Measurements from ENCODE around the gene AOPEP. TPM values are rescaled to one million over a fixed set of nuclear protein-coding genes. Genes with fewer than 3 reads are reported as not detected.

Gene AOPEP
- polyA plus RNA-seq, 2 of the 4 experiments (the other 2 are of a cell fraction), result 226 to 266 TPM

DNA sequence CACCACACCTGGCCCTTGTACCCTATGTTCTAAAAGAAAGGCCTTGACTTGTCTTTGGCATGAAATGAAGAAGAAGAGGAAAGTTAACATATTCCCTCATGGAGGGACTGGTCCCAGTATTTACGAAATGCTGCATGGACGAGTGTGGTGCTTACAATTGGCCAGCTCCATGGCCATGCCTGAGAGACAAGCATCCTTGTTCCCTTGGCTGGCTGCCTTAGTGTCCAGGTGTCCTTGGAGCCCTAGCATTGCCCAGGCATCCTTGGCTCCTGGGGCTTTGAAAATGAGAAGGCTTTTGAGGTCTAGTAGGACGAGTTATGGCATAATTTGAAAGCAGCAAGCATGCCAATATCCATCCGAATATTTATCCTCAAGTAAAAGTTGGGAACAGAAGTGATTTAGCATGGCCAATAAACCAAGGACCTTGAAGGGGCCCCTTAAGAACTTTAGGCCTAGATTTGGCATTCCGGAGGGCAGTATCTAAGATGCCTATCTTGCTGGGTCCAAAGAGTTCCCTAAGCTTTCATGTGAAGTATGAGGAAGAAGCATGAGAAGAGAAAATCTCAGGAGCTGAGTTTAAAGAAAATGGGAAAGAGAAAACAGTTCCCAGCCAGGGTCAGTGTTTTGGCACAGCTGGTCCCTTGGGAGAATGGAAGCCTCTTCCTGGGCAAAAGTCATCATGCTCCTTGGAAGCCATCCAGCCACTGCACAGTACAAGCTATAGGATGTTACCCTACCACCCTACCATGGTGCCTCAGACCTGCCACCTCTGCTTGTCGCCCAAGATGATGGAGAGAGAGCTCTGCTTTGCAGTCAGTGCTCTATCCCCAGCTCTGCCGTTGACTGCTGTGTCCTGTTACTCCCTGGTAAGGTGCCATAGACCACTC, 91.0 kb downstream of the AOPEP start:
- H3K27ac ChIP-seq, result peak overlapping the region; percentile 51 to 73; a peak in 5 of 6 replicates
- peak in 1 of 2 experiments; percentile 29; a peak in 3 of 6 replicates for ATAC-seq
- FAIRE-seq, result no peak
- ChIA-PET CTCF (interaction anchor here (1.1 to 1.4 kb wide), 2 partner anchors 12 to 49 kb away, joined by 3 read pairs; no protein-coding TSS in a partner anchor), POLR2A (no interaction called here)
- peaks cover 50% of the 10 kb centered on the region for H3K4me1 ChIP-seq
- 0 out of 3 replicates have a peak overlapping the region, but pooled peaks have one; percentile 7 for H3K4me2 ChIP-seq
- TF ChIP-seq MYC (IDR thresholded peaks at IDR 0.05; ENCODE audit: borderline replicate concordance, low read length) (no peak), PHF8 (IDR thresholded peaks at IDR 0.05; ENCODE audit: borderline replicate concordance, low read depth) (no peak), ZFP36 (IDR thresholded peaks at IDR 0.05; ENCODE audit: borderline replicate concordance, partially characterized antibody) (no peak), HOXA7 (CRISPR knock-in tag; IDR thresholded peaks at IDR 0.05) (no peak), FOXS1 (CRISPR knock-in tag; IDR thresholded peaks at IDR 0.05) (no peak), EP300 (IDR thresholded peaks at IDR 0.05) (no peak), RARB (CRISPR knock-in tag; IDR thresholded peaks at IDR 0.05) (no peak), TFCP2L1 (CRISPR knock-in tag; IDR thresholded peaks at IDR 0.05) (no peak)
- TF ChIP-seq, protein P1, sequence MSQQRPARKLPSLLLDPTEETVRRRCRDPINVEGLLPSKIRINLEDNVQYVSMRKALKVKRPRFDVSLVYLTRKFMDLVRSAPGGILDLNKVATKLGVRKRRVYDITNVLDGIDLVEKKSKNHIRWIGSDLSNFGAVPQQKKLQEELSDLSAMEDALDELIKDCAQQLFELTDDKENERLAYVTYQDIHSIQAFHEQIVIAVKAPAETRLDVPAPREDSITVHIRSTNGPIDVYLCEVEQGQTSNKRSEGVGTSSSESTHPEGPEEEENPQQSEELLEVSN (IDR thresholded peaks at IDR 0.05; ENCODE audit: borderline replicate concordance, low read depth), result no peak
- no peaks in the 10 kb centered on the region for H3K9me3 ChIP-seq
- WGBS (ENCODE audit: missing lambda C conversion rate), result 75% methylated on average over 7 of the region's 7 CpGs
- no peak overlapping the region for H3K4me3 ChIP-seq
- DNase-seq (ENCODE audit: low read depth in 1 of 2, low spot score in 1 of 2), result no peak

DNA sequence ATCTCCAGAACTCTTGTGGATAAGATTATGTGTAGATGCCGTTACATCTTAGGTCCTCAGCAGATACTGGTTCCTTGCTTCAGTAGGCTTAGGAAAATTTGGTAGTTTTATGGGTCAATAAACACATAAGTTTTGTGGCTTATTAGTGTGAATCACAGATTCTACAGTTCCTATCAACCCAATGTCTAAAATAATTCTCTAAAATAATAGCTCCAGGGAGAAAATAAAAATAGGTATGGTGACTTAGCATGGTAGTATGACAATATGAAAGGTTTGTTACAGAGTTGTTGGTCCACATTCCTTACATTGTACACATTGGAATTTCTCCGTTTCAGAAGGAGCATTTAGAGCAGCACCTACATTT, 91.7 kb downstream of the AOPEP start:
- ATAC-seq (peak in 1 of 2 experiments; percentile 6; a peak in 1 of 6 replicates), DNase-seq (ENCODE audit: low read depth in 1 of 2, low spot score in 1 of 2) (no peak), FAIRE-seq (no peak)
- TF ChIP-seq CBX2 (IDR thresholded peaks at IDR 0.05; ENCODE audit: borderline replicate concordance, low read depth), result no peak
- TF ChIP-seq REST (IDR thresholded peaks at IDR 0.05), result no peak
- TF ChIP-seq POLR2A (IDR thresholded peaks at IDR 0.05; ENCODE audit: low read length), result no peak
- TF ChIP-seq NPAS2 (CRISPR knock-in tag; IDR thresholded peaks at IDR 0.05; ENCODE audit: borderline replicate concordance), result no peak
- TF ChIP-seq RNF2 (IDR thresholded peaks at IDR 0.05; ENCODE audit: borderline replicate concordance, low read depth), result no peak
- TF ChIP-seq NFE2L2 (conservative IDR thresholded peaks at IDR 0.05; ENCODE audit: low read length), result no peak
- no peak for TF ChIP-seq EHF (CRISPR knock-in tag; IDR thresholded peaks at IDR 0.05)
- no peak for TF ChIP-seq PBX3 (IDR thresholded peaks at IDR 0.05)
- no peak for TF ChIP-seq EP300 (IDR thresholded peaks at IDR 0.05)
- TF ChIP-seq ATOH8 (CRISPR knock-in tag; IDR thresholded peaks at IDR 0.05; ENCODE audit: low read depth), result no peak
- no peak for TF ChIP-seq CHD2 (IDR thresholded peaks at IDR 0.05; ENCODE audit: low read length, partially characterized antibody)
- TF ChIP-seq BCL3 (IDR thresholded peaks at IDR 0.05), result no peak
- TF ChIP-seq RARB (CRISPR knock-in tag; IDR thresholded peaks at IDR 0.05), result no peak
- TF ChIP-seq JUNB (IDR thresholded peaks at IDR 0.05), result no peak
- no peak for TF ChIP-seq HOXA7 (CRISPR knock-in tag; IDR thresholded peaks at IDR 0.05)
- no peak for TF ChIP-seq SREBF2 (IDR thresholded peaks at IDR 0.05)
- no peak for TF ChIP-seq ZFP36 (IDR thresholded peaks at IDR 0.05; ENCODE audit: borderline replicate concordance, partially characterized antibody)
- TF ChIP-seq PHF8 (IDR thresholded peaks at IDR 0.05; ENCODE audit: borderline replicate concordance, low read depth), result no peak
- H3K9me3 ChIP-seq, result no peaks in the 10 kb centered on the region
- ChIA-PET POLR2A (no interaction called here), CTCF (interaction anchor here (1.1 to 1.4 kb wide), 2 partner anchors 11 to 48 kb away, joined by 3 read pairs; no protein-coding TSS in a partner anchor)
- 73% methylated on average over 2 of the region's 2 CpGs for WGBS (ENCODE audit: missing lambda C conversion rate)
- H3K27ac ChIP-seq, result peak overlapping the region; percentile 51 to 73; a peak in 5 of 6 replicates
- 0 out of 3 replicates have a peak overlapping the region, but pooled peaks have one; percentile 7 for H3K4me2 ChIP-seq
- H3K4me3 ChIP-seq, result no peak overlapping the region
- peaks cover 48% of the 10 kb centered on the region for H3K4me1 ChIP-seq
